Epidermal melanocyte (primary cell): ENCODE results near the gene PMPCA.

Experiments
- DNase-seq: peaks from one replicate; pipeline ENCODE4 v3.0.0; 2011; ENCODE audit warnings: low spot score; ENCODE audit not compliant: insufficient read length

Gene PMPCA

GRCh38 chr9:136436055-136436634, 25.7 kb downstream of the PMPCA start:
- no peak for DNase-seq

- DNase-seq, result no peak
These were observed 27.0 kb downstream of the PMPCA start for GRCh38 chr9:136437430-136437829.

- no peak for DNase-seq
These were observed 27.5 kb downstream of the PMPCA start for GRCh38 chr9:136437839-136438547.

- DNase-seq, result peak; percentile 46
These were observed 28.4 kb downstream of the PMPCA start for GRCh38 chr9:136438548-136439480.

- peak; percentile 94 for DNase-seq
These were observed 29.3 kb downstream of the PMPCA start, which contains the start of gene INPP5E for GRCh38 chr9:136439481-136440408. INPP5E (minus strand) TSS chr9:136439845; CDS start chr9:136439419, 426 bp downstream.

GRCh38 chr9:136441191-136441680, 30.8 kb downstream of the PMPCA start:
- no peak for DNase-seq

- no peak for DNase-seq
These were observed 31.3 kb downstream of the PMPCA start for GRCh38 chr9:136441681-136442245.

GRCh38 chr9:136442265-136442664, 31.8 kb downstream of the PMPCA start:
- no peak for DNase-seq

GRCh38 chr9:136443087-136443486, 32.6 kb downstream of the PMPCA start:
- DNase-seq, result no peak

- no peak for DNase-seq
These were observed 33.2 kb downstream of the PMPCA start for GRCh38 chr9:136443687-136444086.

GRCh38 chr9:136444102-136444501, 33.6 kb downstream of the PMPCA start:
- no peak for DNase-seq

- DNase-seq, result no peak
These were observed 35.3 kb downstream of the PMPCA start for GRCh38 chr9:136445799-136446198.

- no peak for DNase-seq
These were observed 36.8 kb downstream of the PMPCA start for GRCh38 chr9:136447173-136447778.

- no peak for DNase-seq
These were observed 38.2 kb downstream of the PMPCA start for GRCh38 chr9:136448655-136449054.

- no peak for DNase-seq
These were observed 40.9 kb downstream of the PMPCA start for GRCh38 chr9:136451221-136451877.

GRCh38 chr9:136453326-136453725, 42.9 kb downstream of the PMPCA start:
- DNase-seq, result no peak

GRCh38 chr9:136454026-136454796, 43.8 kb downstream of the PMPCA start:
- DNase-seq, result no peak
